ENCODE data around the gene PTP4A2. TPM values are rescaled to one million over a fixed set of nuclear protein-coding genes. Genes with fewer than 3 reads are reported as not detected.

Gene PTP4A2
- total and polyA plus RNA-seq, 2 of the 13 experiments (the other 11 are each of a cell fraction or from before 2014, with no cell fraction given), result 173 to 225 TPM

DNA sequence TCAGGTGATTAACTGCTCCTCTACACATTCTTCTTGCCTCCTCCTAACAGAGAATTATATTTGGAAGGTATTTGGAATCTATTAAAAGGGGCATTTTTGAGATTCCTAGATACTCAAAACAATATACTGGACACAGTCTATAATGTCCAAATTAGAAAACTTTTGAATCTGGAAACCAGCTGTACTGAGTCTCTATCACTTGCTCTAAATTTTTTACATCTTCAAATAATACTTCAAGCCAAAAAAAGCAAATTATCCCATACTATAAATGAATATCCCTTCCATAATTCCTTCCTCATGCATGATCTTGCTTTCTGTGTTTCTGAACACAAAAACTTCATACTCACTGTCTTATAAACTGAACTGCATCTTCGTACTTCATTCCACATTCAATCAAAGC, 28.5 kb downstream of the PTP4A2 start:
- peaks cover 52% of the 10 kb centered on the region for H3K4me1 ChIP-seq (ENCODE audit: insufficient read depth, low read length)
- DNase-seq (ENCODE audit: low spot score) (no peak), FAIRE-seq (no peak), ATAC-seq (no peak)
- no peak overlapping the region for H3K9ac ChIP-seq (ENCODE audit: insufficient read depth, low read depth, low read length)
- no peaks in the 10 kb centered on the region for H3K9me3 ChIP-seq (ENCODE audit: low read length)
- POLR2A ChIA-PET, result no interaction called here
- 0 out of 2 replicates have a peak, but pooled peaks cover 6% of the 10 kb centered on the region for H4K20me1 ChIP-seq (ENCODE audit: insufficient read depth, low read length)
- WGBS (ENCODE audit: low lambda C conversion rate), result 100% methylated on average over 1 of the region's 1 CpG
- in situ Hi-C loops (cut with HindIII; ENCODE audit: extremely low pct_ligation_motif_present, low pct_unique_long_range_greater_than_20kb) (no loop called here), intact Hi-C loops (cut with micrococcal nuclease; ENCODE audit: unreplicated experiment) (no loop called here)
- no peak overlapping the region for H3K27ac ChIP-seq (ENCODE audit: extremely low read length, insufficient read depth, low read length)
- no peaks in the 10 kb centered on the region for H3K27me3 ChIP-seq (ENCODE audit: control insufficient read depth in 1 of 2, insufficient read depth in 2 of 2, low read length in 2 of 2)
- peaks cover 10% of the 10 kb centered on the region for H3K79me2 ChIP-seq (ENCODE audit: insufficient read depth, low read length)
- CTCF ChIA-PET (ENCODE audit: low intra/inter-chr PET ratio, low total read pairs), result no interaction called here
- no peak for TF ChIP-seq KDM5A (IDR thresholded peaks at IDR 0.05; ENCODE audit: borderline replicate concordance, low read length)
- no peak for TF ChIP-seq MIER3 (CRISPR knock-in tag; IDR thresholded peaks at IDR 0.05; ENCODE audit: borderline replicate concordance)
- TF ChIP-seq JUND (CRISPR knock-in tag; IDR thresholded peaks at IDR 0.05), result no peak
- no peak for TF ChIP-seq ZNF30 (CRISPR knock-in tag; IDR thresholded peaks at IDR 0.05)
- TF ChIP-seq, protein P1, sequence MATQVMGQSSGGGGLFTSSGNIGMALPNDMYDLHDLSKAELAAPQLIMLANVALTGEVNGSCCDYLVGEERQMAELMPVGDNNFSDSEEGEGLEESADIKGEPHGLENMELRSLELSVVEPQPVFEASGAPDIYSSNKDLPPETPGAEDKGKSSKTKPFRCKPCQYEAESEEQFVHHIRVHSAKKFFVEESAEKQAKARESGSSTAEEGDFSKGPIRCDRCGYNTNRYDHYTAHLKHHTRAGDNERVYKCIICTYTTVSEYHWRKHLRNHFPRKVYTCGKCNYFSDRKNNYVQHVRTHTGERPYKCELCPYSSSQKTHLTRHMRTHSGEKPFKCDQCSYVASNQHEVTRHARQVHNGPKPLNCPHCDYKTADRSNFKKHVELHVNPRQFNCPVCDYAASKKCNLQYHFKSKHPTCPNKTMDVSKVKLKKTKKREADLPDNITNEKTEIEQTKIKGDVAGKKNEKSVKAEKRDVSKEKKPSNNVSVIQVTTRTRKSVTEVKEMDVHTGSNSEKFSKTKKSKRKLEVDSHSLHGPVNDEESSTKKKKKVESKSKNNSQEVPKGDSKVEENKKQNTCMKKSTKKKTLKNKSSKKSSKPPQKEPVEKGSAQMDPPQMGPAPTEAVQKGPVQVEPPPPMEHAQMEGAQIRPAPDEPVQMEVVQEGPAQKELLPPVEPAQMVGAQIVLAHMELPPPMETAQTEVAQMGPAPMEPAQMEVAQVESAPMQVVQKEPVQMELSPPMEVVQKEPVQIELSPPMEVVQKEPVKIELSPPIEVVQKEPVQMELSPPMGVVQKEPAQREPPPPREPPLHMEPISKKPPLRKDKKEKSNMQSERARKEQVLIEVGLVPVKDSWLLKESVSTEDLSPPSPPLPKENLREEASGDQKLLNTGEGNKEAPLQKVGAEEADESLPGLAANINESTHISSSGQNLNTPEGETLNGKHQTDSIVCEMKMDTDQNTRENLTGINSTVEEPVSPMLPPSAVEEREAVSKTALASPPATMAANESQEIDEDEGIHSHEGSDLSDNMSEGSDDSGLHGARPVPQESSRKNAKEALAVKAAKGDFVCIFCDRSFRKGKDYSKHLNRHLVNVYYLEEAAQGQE (IDR thresholded peaks at IDR 0.05; ENCODE audit: borderline replicate concordance in 1 of 2, low read depth in 1 of 2, low read length in 2 of 2), result no peak
- no peak for TF ChIP-seq ZNF605 (CRISPR knock-in tag; IDR thresholded peaks at IDR 0.05)
- TF ChIP-seq KDM5B (CRISPR knock-in tag; IDR thresholded peaks at IDR 0.05; ENCODE audit: borderline replicate concordance), result no peak
- no peak for TF ChIP-seq MEIS2 (CRISPR knock-in tag; IDR thresholded peaks at IDR 0.05)
- TF ChIP-seq NCOA2 (CRISPR knock-in tag; IDR thresholded peaks at IDR 0.05), result no peak
- TF ChIP-seq KAT2B (IDR thresholded peaks at IDR 0.05; ENCODE audit: borderline replicate concordance, low read depth, low read length), result no peak
- TF ChIP-seq ZNF766 (CRISPR knock-in tag; IDR thresholded peaks at IDR 0.05; ENCODE audit: borderline replicate concordance), result no peak
- TF ChIP-seq, protein P2, sequence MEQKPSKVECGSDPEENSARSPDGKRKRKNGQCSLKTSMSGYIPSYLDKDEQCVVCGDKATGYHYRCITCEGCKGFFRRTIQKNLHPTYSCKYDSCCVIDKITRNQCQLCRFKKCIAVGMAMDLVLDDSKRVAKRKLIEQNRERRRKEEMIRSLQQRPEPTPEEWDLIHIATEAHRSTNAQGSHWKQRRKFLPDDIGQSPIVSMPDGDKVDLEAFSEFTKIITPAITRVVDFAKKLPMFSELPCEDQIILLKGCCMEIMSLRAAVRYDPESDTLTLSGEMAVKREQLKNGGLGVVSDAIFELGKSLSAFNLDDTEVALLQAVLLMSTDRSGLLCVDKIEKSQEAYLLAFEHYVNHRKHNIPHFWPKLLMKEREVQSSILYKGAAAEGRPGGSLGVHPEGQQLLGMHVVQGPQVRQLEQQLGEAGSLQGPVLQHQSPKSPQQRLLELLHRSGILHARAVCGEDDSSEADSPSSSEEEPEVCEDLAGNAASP (CRISPR knock-in tag; IDR thresholded peaks at IDR 0.05; ENCODE audit: borderline replicate concordance), result no peak
- TF ChIP-seq, protein P3, sequence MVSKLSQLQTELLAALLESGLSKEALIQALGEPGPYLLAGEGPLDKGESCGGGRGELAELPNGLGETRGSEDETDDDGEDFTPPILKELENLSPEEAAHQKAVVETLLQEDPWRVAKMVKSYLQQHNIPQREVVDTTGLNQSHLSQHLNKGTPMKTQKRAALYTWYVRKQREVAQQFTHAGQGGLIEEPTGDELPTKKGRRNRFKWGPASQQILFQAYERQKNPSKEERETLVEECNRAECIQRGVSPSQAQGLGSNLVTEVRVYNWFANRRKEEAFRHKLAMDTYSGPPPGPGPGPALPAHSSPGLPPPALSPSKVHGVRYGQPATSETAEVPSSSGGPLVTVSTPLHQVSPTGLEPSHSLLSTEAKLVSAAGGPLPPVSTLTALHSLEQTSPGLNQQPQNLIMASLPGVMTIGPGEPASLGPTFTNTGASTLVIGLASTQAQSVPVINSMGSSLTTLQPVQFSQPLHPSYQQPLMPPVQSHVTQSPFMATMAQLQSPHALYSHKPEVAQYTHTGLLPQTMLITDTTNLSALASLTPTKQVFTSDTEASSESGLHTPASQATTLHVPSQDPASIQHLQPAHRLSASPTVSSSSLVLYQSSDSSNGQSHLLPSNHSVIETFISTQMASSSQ (IDR thresholded peaks at IDR 0.05; ENCODE audit: low read depth), result no peak
- TF ChIP-seq, protein P3 (CRISPR knock-in tag; IDR thresholded peaks at IDR 0.05; ENCODE audit: borderline replicate concordance), result no peak
- peaks cover 8 to 46% of the 10 kb centered on the region in 2 experiments for H3K36me3 ChIP-seq (replicated peaks in 1 of 2; ENCODE audit: control insufficient read depth in 1 of 2, insufficient read depth in 2 of 2, low read length in 2 of 2)
- no TSS peak for BruUV-seq (replicated peaks)
- no peak overlapping the region for H3K4me3 ChIP-seq (replicated peaks in 1 of 3; ENCODE audit: insufficient read depth in 1 of 3, low read depth in 2 of 3, low read length in 3 of 3)
- H3K4me2 ChIP-seq (ENCODE audit: low read depth, low read length), result no peak overlapping the region
- no peak overlapping the region for H2AFZ ChIP-seq (ENCODE audit: low read length)

Measured in HepG2 (cell line).